Upper lobe of right lung (tissue), 1 donor: ENCODE results near the gene NTM. TPM values are rescaled to one million over a fixed set of nuclear protein-coding genes. Genes with fewer than 3 reads are reported as not detected.

ENCODE experiments used
- ATAC-seq: fragments of 200-7000 bp; cut with Tn5 transposase; one replicate; pipeline ENCODE4 v1.9.1; 2020; ENCODE audit warnings: mild to moderate bottlenecking, moderate library complexity
- DNase-seq: peaks from one replicate; pipeline ENCODE4 v3.0.0-alpha.2; 2020
- H3K27ac ChIP-seq: fragments of 200-600 bp; one replicate; pipeline ENCODE4 v1.8.0; 2022
- H3K27me3 ChIP-seq: fragments of 200-600 bp; one replicate; pipeline ENCODE4 v1.8.0; 2022; ENCODE audit warnings: mild to moderate bottlenecking
- H3K36me3 ChIP-seq: fragments of 200-600 bp; one replicate; pipeline ENCODE4 v1.8.0; 2022
- H3K4me1 ChIP-seq: fragments of 200-600 bp; one replicate; pipeline ENCODE4 v1.8.0; 2022
- H3K4me3 ChIP-seq: fragments of 200-600 bp; one replicate; pipeline ENCODE4 v1.8.0; 2022; ENCODE audit warnings: mild to moderate bottlenecking
- H3K9me3 ChIP-seq: fragments of 200-600 bp; one replicate; pipeline ENCODE4 v1.8.0; 2022
- intact Hi-C: fragments of 100-400 bp; cut with DNase I; formaldehyde crosslinking; loops from one replicate; pipeline ENCODE4 v1.11.0; 2022
- total RNA-seq: library from RNA; stranded (reverse); fragmentation: NEBNext Ultra II Directional; extraction: Animal tissue kit (Norgen Biotek cat#: 25700); gene quantifications from one replicate; pipeline ENCODE4 v1.2.1, GENCODE V29; 2021
- TF ChIP-seq, protein P1 (sequence below): fragments of 200-600 bp; IDR thresholded peaks from one replicate; pipeline ENCODE4 v1.8.0; 2022; ENCODE audit warnings: antibody characterized with exemption
- donor health status: DM: no; HTN: yes; CAD: no; lungs with severe emphysema.

The NTM gene
- total RNA-seq, 1 donor from 2014 or later, result 3.7 TPM

DNA sequence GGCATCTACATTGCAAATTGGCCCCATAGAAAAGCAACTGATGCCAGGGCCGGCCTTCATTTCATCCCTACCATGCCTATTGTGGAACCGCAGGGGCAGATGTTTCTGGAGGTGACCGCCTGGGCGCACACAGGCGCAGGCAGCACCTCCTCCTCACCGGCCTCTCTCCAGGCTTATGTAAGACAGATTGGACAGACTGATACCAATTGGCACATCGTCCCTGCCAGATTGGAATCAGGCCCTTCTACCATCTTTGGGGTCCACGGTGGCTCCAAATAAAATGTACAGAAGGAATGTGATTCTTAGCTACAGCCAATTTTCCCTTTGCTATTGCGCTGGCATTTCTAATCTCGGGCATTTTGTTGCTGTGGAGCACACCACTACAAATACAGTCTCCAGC is 732.6 kb downstream of the NTM start:
- DNase-seq (no peak), ATAC-seq (no peak)
- no peaks in the 10 kb centered on the region for H3K4me1 ChIP-seq
- intact Hi-C loops, result no loop called here
- H3K27ac ChIP-seq, result no peak overlapping the region
- H3K27me3 ChIP-seq, result no peaks in the 10 kb centered on the region
- H3K9me3 ChIP-seq, result no peaks in the 10 kb centered on the region
- no peaks in the 10 kb centered on the region for H3K36me3 ChIP-seq
- TF ChIP-seq, protein P1, sequence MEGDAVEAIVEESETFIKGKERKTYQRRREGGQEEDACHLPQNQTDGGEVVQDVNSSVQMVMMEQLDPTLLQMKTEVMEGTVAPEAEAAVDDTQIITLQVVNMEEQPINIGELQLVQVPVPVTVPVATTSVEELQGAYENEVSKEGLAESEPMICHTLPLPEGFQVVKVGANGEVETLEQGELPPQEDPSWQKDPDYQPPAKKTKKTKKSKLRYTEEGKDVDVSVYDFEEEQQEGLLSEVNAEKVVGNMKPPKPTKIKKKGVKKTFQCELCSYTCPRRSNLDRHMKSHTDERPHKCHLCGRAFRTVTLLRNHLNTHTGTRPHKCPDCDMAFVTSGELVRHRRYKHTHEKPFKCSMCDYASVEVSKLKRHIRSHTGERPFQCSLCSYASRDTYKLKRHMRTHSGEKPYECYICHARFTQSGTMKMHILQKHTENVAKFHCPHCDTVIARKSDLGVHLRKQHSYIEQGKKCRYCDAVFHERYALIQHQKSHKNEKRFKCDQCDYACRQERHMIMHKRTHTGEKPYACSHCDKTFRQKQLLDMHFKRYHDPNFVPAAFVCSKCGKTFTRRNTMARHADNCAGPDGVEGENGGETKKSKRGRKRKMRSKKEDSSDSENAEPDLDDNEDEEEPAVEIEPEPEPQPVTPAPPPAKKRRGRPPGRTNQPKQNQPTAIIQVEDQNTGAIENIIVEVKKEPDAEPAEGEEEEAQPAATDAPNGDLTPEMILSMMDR, result no peak
- no peak overlapping the region for H3K4me3 ChIP-seq

DNA sequence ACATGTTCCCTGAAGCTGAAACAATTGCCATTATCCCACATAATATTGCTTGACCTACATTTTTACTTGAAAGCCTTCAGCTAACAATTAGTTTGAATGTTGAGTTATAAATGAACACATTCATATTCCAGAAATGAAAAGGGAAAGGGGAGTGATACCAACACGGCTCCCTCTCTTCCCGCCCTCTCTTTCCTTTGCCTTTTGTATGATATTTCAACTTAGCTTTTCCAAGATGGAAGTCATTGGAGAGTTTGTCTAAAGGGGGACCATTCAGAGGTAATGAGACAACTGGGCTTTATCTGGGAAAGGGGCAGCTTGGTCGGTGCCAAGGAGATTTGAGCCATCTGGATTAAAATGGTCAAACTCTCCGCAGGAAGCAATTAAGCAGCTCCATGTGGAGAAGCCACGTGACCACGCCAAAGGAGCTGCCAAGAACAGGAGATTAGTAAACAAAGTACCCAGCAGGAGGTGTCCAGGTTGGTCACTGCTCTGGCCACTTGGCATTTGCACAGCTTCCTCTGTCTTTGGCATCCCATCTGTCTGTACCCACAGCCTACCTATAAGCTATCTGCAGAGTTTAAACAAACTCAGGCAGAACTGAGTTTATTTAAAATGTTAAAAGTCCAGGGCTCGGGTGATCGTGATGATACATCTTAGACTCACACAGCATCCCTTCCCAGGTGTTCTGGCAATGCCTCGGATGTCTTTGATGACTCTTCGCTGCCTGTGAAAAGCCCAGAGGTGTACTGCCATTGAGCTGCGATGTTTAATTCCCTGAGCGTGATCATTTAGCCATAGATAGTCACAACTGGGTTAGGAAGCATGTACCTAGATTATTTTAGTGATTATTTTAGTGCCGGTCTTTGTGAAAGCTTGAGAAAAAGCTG is 735.9 kb downstream of the NTM start:
- DNase-seq (no peak), ATAC-seq (no peak)
- no peak overlapping the region for H3K27ac ChIP-seq
- H3K36me3 ChIP-seq, result no peaks in the 10 kb centered on the region
- no peaks in the 10 kb centered on the region for H3K4me1 ChIP-seq
- no peak overlapping the region for H3K4me3 ChIP-seq
- intact Hi-C loops, result no loop called here
- TF ChIP-seq, protein P1, result no peak
- H3K27me3 ChIP-seq, result no peaks in the 10 kb centered on the region
- no peaks in the 10 kb centered on the region for H3K9me3 ChIP-seq

DNA sequence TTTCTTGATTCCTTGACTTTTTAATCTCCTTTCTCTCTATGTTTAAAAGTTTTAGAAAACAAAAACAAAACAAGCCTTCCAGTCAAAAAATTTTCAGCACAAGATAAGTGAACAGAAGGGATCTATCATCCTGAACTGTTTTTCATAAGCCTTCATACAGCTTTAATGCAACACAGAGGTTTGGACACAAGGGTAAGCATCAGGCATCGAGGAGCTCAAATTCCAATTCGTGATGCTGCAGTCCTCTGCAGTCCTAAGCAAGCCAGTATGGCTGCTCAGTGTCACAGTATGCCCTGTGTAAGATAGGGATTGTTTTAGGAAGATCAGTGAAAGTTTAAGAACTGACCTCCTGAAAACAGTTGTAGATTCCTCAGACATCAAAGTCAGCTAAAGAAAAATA is 740.9 kb downstream of the NTM start:
- no peak overlapping the region for H3K27ac ChIP-seq
- no peaks in the 10 kb centered on the region for H3K9me3 ChIP-seq
- intact Hi-C loops, result no loop called here
- H3K27me3 ChIP-seq, result no peaks in the 10 kb centered on the region
- no peaks in the 10 kb centered on the region for H3K4me1 ChIP-seq
- H3K36me3 ChIP-seq, result no peaks in the 10 kb centered on the region
- TF ChIP-seq, protein P1, result no peak
- DNase-seq, result no peak
- ATAC-seq, result no peak
- H3K4me3 ChIP-seq, result no peak overlapping the region

DNA sequence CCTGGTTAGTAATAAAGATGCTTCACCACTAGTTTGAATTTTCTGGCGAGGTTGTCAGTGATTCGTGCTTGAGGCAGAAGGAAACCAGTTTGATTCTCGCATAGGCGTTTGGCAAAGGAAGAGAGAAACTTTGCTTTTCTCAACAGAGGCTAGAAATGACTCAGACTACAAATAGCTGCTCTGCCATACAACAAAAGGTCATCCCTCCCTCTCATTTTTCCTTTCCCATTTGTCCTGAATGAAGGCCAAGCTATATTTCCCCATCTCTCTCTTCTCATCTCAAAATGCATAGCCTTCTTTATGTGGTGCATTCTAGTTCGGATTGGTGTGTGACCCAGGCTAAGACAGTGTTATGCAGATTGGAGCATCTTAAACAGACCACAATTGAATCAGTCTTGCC is 741.4 kb downstream of the NTM start:
- no peak for DNase-seq
- TF ChIP-seq, protein P1, result no peak
- H3K4me3 ChIP-seq, result no peak overlapping the region
- no peak overlapping the region for H3K27ac ChIP-seq
- H3K36me3 ChIP-seq, result no peaks in the 10 kb centered on the region
- no peaks in the 10 kb centered on the region for H3K27me3 ChIP-seq
- no peaks in the 10 kb centered on the region for H3K9me3 ChIP-seq
- intact Hi-C loops, result no loop called here
- ATAC-seq, result no peak
- H3K4me1 ChIP-seq, result no peaks in the 10 kb centered on the region

DNA sequence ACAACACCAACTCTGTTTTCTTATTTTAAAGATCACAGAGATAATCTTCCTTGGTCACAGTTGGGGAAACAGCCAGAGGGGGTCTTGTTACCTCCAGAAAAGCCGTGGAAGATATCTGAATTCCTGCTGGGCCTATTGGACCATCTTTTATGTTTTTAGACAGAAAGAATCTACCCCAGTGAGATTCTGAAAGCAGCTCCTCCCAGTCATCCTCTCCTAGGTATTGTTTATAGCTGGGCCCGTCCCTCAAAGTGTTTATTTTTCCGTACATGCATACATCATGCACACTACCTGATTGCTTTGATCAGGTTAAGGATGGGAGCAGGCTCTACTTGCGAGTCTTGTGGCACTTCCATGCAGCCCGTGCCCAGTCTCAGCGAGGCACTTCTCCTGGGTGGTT is 742.4 kb downstream of the NTM start:
- intact Hi-C loops, result no loop called here
- no peak overlapping the region for H3K27ac ChIP-seq
- H3K4me3 ChIP-seq, result no peak overlapping the region

More for the DNA sequence above, 742.4 kb downstream of the NTM start:
- Histone ChIP-seq H3K9me3 (no peaks in the 10 kb centered on the region), H3K4me1 (no peaks in the 10 kb centered on the region), H3K27me3 (peaks cover 1% of the 10 kb centered on the region), H3K36me3 (no peaks in the 10 kb centered on the region)
- ATAC-seq (no peak), DNase-seq (no peak)
- TF ChIP-seq, protein P1, result no peak
